ENCODE results near the gene ERCC1. TPM values are rescaled to one million over a fixed set of nuclear protein-coding genes. Genes with fewer than 3 reads are reported as not detected.

Gene ERCC1
- total RNA-seq, 2 experiments from 2014 or later, result 68.0 to 71.9 TPM

GRCh38 chr19:45361608-45362007, 62.1 kb downstream of the ERCC1 start:
- POLR2A ChIA-PET, result no interaction called here
- CTCF ChIA-PET, result no interaction called here

- POLR2A ChIA-PET, result no interaction called here
- CTCF ChIA-PET, result no interaction called here
These were observed 65.4 kb downstream of the ERCC1 start for GRCh38 chr19:45358213-45358792.

- ChIA-PET CTCF (interaction anchor here (0.6 kb wide), 1 partner anchor 47 kb away, joined by 3 read pairs; no protein-coding TSS in a partner anchor), POLR2A (no interaction called here)
These were observed 66.3 kb downstream of the ERCC1 start for GRCh38 chr19:45357445-45357783.

Other genes starting within 250 kb of the ERCC1 start
- gene TRAPPC6A, start 245.7 kb downstream of the ERCC1 start, total RNA-seq, result 10 to 100 TPM; 20.7 to 21.4 TPM
- 10 to 100 TPM; 11.9 to 14.3 TPM for gene BLOC1S3, start 245.1 kb downstream of the ERCC1 start, total RNA-seq
- not detected for gene EXOC3L2, start 178.5 kb downstream of the ERCC1 start, total RNA-seq
- 10 to 100 TPM; 21.2 to 21.6 TPM for gene MARK4, start 172.6 kb downstream of the ERCC1 start, total RNA-seq
- not detected for gene CKM, start 101.0 kb downstream of the ERCC1 start, total RNA-seq
- gene KLC3, start 83.2 kb downstream of the ERCC1 start, total RNA-seq, result not detected
- gene ERCC2, start 53.3 kb downstream of the ERCC1 start, total RNA-seq, result 10 to 100 TPM; 23.8 to 27.0 TPM
- gene PPP1R13L, start 18.8 kb downstream of the ERCC1 start, total RNA-seq, result 1 to 10 TPM; 3.4 to 3.9 TPM
- gene POLR1G, start 17.3 kb downstream of the ERCC1 start, total RNA-seq, result 10 to 100 TPM; 30.6 to 32.4 TPM
- 1 to 10 TPM; 2.8 to 3.9 TPM for gene FOSB, start 44.1 kb upstream of the ERCC1 start, total RNA-seq
- 1 to 10 TPM; 2.1 to 2.5 TPM for gene RTN2, start 73.1 kb upstream of the ERCC1 start, total RNA-seq
- gene PPM1N, start 74.5 kb upstream of the ERCC1 start, total RNA-seq, result 1 to 10 TPM; 2.0 to 3.0 TPM
- gene VASP, start 83.6 kb upstream of the ERCC1 start, total RNA-seq, result 100 to 1,000 TPM; 186 to 193 TPM
- gene OPA3, start 160.9 kb upstream of the ERCC1 start, total RNA-seq, result 10 to 100 TPM; 14.0 to 14.5 TPM
- gene GPR4, start 178.3 kb upstream of the ERCC1 start, total RNA-seq, result not detected
- 100 to 1,000 TPM; 121 to 122 TPM for gene EML2, start 215.5 kb upstream of the ERCC1 start, total RNA-seq
- gene GIPR, start 244.3 kb upstream of the ERCC1 start, total RNA-seq, result 1 to 10 TPM; 2.4 to 2.8 TPM

All from activated CD8-positive, alpha-beta memory T cell treated with anti-CD3 and anti-CD28 coated beads for 36 hours (primary cell).